Measurements from ENCODE around the gene CIAO2A.

The CIAO2A gene

GRCh38 chr15:64134345-64134829 is 40.7 kb upstream of the CIAO2A start:
- H3K36me3 ChIP-seq (ENCODE audit: insufficient read depth, low read length): peaks cover 86% of the 10 kb centered on the region; the same call in 1 of the 2 replicates
- H4K20me1 ChIP-seq (ENCODE audit: insufficient read depth, low read length, poor library complexity, severe bottlenecking): no peaks in the 10 kb centered on the region
- H3K4me3 ChIP-seq (ENCODE audit: low read length, poor library complexity, severe bottlenecking): no peak overlapping the region
- TF ChIP-seq EZH2phosphoT487 (IDR thresholded peaks at IDR 0.05; ENCODE audit: borderline replicate concordance): no peak
- TF ChIP-seq, protein P1, sequence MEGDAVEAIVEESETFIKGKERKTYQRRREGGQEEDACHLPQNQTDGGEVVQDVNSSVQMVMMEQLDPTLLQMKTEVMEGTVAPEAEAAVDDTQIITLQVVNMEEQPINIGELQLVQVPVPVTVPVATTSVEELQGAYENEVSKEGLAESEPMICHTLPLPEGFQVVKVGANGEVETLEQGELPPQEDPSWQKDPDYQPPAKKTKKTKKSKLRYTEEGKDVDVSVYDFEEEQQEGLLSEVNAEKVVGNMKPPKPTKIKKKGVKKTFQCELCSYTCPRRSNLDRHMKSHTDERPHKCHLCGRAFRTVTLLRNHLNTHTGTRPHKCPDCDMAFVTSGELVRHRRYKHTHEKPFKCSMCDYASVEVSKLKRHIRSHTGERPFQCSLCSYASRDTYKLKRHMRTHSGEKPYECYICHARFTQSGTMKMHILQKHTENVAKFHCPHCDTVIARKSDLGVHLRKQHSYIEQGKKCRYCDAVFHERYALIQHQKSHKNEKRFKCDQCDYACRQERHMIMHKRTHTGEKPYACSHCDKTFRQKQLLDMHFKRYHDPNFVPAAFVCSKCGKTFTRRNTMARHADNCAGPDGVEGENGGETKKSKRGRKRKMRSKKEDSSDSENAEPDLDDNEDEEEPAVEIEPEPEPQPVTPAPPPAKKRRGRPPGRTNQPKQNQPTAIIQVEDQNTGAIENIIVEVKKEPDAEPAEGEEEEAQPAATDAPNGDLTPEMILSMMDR (conservative IDR thresholded peaks at IDR 0.05; ENCODE audit: low read length): no peak
- no peaks in the 10 kb centered on the region for H3K4me1 ChIP-seq (ENCODE audit: insufficient read depth, low read length, poor library complexity, severe bottlenecking)
- H3K4me2 ChIP-seq (ENCODE audit: low read depth, low read length, poor library complexity, severe bottlenecking): no peak overlapping the region
- H3K79me2 ChIP-seq (ENCODE audit: insufficient read depth, low read length): no peaks in the 10 kb centered on the region
- H2AFZ ChIP-seq (ENCODE audit: low read length): no peak overlapping the region
- no peak overlapping the region for H3K9ac ChIP-seq (ENCODE audit: low read depth, low read length, poor library complexity, severe bottlenecking)
- no peaks in the 10 kb centered on the region for H3F3A ChIP-seq (ENCODE audit: low read depth)
- no peaks in the 10 kb centered on the region for H3K9me2 ChIP-seq (replicated peaks; ENCODE audit: low read depth, low read length)
- H3K9me3 ChIP-seq (ENCODE audit: insufficient read depth, low read depth, low read length): no peaks in the 10 kb centered on the region
- no peaks in the 10 kb centered on the region for H3K27me3 ChIP-seq (ENCODE audit: insufficient read depth, low read length, poor library complexity, severe bottlenecking)

DNA sequence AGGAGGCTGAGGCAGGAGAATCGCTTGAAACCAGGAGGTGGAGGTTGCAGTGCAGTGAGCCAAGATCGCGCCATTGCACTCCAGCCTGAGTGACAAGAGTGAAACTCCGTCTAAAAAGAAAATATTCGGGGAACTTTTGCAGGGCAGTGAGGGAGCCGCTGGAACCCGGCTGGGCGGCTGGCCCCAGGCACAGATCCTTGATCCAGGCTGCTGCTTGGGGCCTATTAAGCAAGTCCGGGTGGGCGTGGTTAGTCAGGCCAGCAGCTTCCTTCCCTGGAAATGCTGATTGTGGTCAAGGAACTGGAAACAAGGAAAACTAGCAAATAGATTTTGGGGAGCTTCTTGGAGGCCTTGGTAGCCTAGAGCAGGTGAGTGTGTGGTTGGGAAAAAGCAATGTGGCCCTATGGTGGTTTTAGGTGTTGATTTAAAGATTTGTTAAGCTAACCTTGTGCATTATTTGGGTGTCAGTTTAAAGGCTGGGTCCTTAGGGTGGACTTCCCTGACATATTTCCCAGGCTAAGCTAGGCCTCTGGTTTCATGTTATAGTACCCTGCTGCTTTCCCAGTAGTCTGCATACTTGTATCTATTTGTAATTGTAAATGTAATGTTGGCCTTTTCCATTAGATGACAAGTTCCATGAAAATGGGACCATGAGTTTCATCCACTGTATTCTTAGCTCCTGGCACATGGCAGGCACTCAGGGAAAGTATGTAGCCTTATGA is 40.1 kb upstream of the CIAO2A start:
- H3K27me3 ChIP-seq (ENCODE audit: insufficient read depth, low read length, poor library complexity, severe bottlenecking): no peaks in the 10 kb centered on the region
- TF ChIP-seq, protein P1 (conservative IDR thresholded peaks at IDR 0.05; ENCODE audit: low read length): no peak
- TF ChIP-seq EZH2phosphoT487 (IDR thresholded peaks at IDR 0.05; ENCODE audit: borderline replicate concordance): no peak
- no peaks in the 10 kb centered on the region for H4K20me1 ChIP-seq (ENCODE audit: insufficient read depth, low read length, poor library complexity, severe bottlenecking)
- no peaks in the 10 kb centered on the region for H3F3A ChIP-seq (ENCODE audit: low read depth)
- no peaks in the 10 kb centered on the region for H3K4me1 ChIP-seq (ENCODE audit: insufficient read depth, low read length, poor library complexity, severe bottlenecking)
- H3K9ac ChIP-seq (ENCODE audit: low read depth, low read length, poor library complexity, severe bottlenecking): no peak overlapping the region
- H3K4me3 ChIP-seq (ENCODE audit: low read length, poor library complexity, severe bottlenecking): no peak overlapping the region
- H3K9me3 ChIP-seq (ENCODE audit: insufficient read depth, low read depth, low read length): no peaks in the 10 kb centered on the region
- peaks cover 91% of the 10 kb centered on the region; the same call in 1 of the 2 replicates for H3K36me3 ChIP-seq (ENCODE audit: insufficient read depth, low read length)
- no peak overlapping the region for H2AFZ ChIP-seq (ENCODE audit: low read length)
- no peak overlapping the region for H3K4me2 ChIP-seq (ENCODE audit: low read depth, low read length, poor library complexity, severe bottlenecking)
- H3K9me2 ChIP-seq (replicated peaks; ENCODE audit: low read depth, low read length): no peaks in the 10 kb centered on the region
- H3K79me2 ChIP-seq (ENCODE audit: insufficient read depth, low read length): no peaks in the 10 kb centered on the region

GRCh38 chr15:64132217-64132616 is 38.6 kb upstream of the CIAO2A start:
- no peak overlapping the region for H3K9ac ChIP-seq (ENCODE audit: low read depth, low read length, poor library complexity, severe bottlenecking)
- H3K9me3 ChIP-seq (ENCODE audit: insufficient read depth, low read depth, low read length): no peaks in the 10 kb centered on the region
- TF ChIP-seq, protein P1 (conservative IDR thresholded peaks at IDR 0.05; ENCODE audit: low read length): no peak
- no peak for TF ChIP-seq EZH2phosphoT487 (IDR thresholded peaks at IDR 0.05; ENCODE audit: borderline replicate concordance)

More at GRCh38 chr15:64132217-64132616, 38.6 kb upstream of the CIAO2A start:
- Histone ChIP-seq H3K4me1 (ENCODE audit: insufficient read depth, low read length, poor library complexity, severe bottlenecking) (no peaks in the 10 kb centered on the region), H3F3A (ENCODE audit: low read depth) (no peaks in the 10 kb centered on the region), H4K20me1 (ENCODE audit: insufficient read depth, low read length, poor library complexity, severe bottlenecking) (no peaks in the 10 kb centered on the region), H3K4me3 (ENCODE audit: low read length, poor library complexity, severe bottlenecking) (no peak overlapping the region), H3K27me3 (ENCODE audit: insufficient read depth, low read length, poor library complexity, severe bottlenecking) (no peaks in the 10 kb centered on the region), H3K79me2 (ENCODE audit: insufficient read depth, low read length) (no peaks in the 10 kb centered on the region), H2AFZ (ENCODE audit: low read length) (no peak overlapping the region), H3K4me2 (ENCODE audit: low read depth, low read length, poor library complexity, severe bottlenecking) (no peak overlapping the region), H3K9me2 (replicated peaks; ENCODE audit: low read depth, low read length) (no peaks in the 10 kb centered on the region), H3K36me3 (ENCODE audit: insufficient read depth, low read length) (peaks cover 92% of the 10 kb centered on the region)
